HEK293 (cell line): Measurements from ENCODE around the gene TMEM91.

Source experiments
- CTCF ChIA-PET: fragments of 350-600 bp; formaldehyde crosslinking; extraction: SDS; loops from one replicate; lab custom pipeline; 2021; ENCODE audit warnings: antibody characterized with exemption; lab: Yijun Ruan, JAX
- POLR2A ChIA-PET: fragments of 300-600 bp; formaldehyde crosslinking; extraction: SDS; loops from one replicate; lab custom pipeline; 2020; ENCODE audit warnings: antibody characterized with exemption, inconsistent platforms; lab: Yijun Ruan, JAX
- H3K27ac ChIP-seq: fragments of 200-500 bp; sonication (Bioruptor generic); 2 replicates; pipeline ENCODE4 v1.5.1; 2014; ENCODE audit warnings: low read depth, low read length, control low read depth, inconsistent platforms; ENCODE audit errors: extremely low read depth
- H3K36me3 ChIP-seq, 2 experiments: fragments of 200-500 bp in 1 of 2; sonication (Bioruptor generic) in 1 of 2; 1 replicate in 1 of 2; 2 replicates in 1 of 2; pipeline ENCODE4 v1.5.1; 2014 to 2017; ENCODE audit warnings: inconsistent platforms in 2 of 2, low read length in 2 of 2; ENCODE audit not compliant: control insufficient read depth in 2 of 2, insufficient read depth in 1 of 2
- H3K4me1 ChIP-seq: fragments of 200-500 bp; sonication (Bioruptor generic); 2 replicates; pipeline ENCODE4 v1.5.1; 2014; ENCODE audit warnings: mild to moderate bottlenecking, low read length, inconsistent platforms; ENCODE audit not compliant: control insufficient read depth, insufficient read depth
- H3K4me3 ChIP-seq: 2 replicates; pipeline ENCODE4 v1.5.1; 2011; ENCODE audit warnings: low read depth, mild to moderate bottlenecking, control low read depth, low read length, moderate library complexity
- H3K9me3 ChIP-seq: fragments of 200-500 bp; sonication (Bioruptor generic); 2 replicates; pipeline ENCODE4 v1.5.1; 2014; ENCODE audit warnings: low read depth, low read length, inconsistent platforms; ENCODE audit not compliant: control insufficient read depth, insufficient read depth
- BCL11B ChIP-seq: fragments of 450-650 bp; formaldehyde crosslinking; IDR thresholded peaks from 2 replicates; pipeline ENCODE4 v1.5.1; 2016; ENCODE audit warnings: low read depth, missing biosample characterization, missing genetic modification characterization
- PRDM1 ChIP-seq: fragments of 450-650 bp; formaldehyde crosslinking; IDR thresholded peaks from 2 replicates; pipeline ENCODE4; 2016; ENCODE audit warnings: missing biosample characterization, missing genetic modification characterization
- PRDM2 ChIP-seq: fragments of 450-650 bp; formaldehyde crosslinking; IDR thresholded peaks from 2 replicates; pipeline ENCODE4 v1.5.1; 2016; ENCODE audit warnings: missing biosample characterization, missing genetic modification characterization, borderline replicate concordance
- SCRT1 ChIP-seq: fragments of 450-650 bp; formaldehyde crosslinking; IDR thresholded peaks from 2 replicates; pipeline ENCODE4 v1.5.1; 2016; ENCODE audit warnings: missing biosample characterization, missing genetic modification characterization, borderline replicate concordance
- SCRT2 ChIP-seq: fragments of 450-650 bp; formaldehyde crosslinking; IDR thresholded peaks from 2 replicates; pipeline ENCODE4 v1.5.1; 2016; ENCODE audit warnings: missing biosample characterization, missing genetic modification characterization
- SP3 ChIP-seq: fragments of 450-650 bp; formaldehyde crosslinking; IDR thresholded peaks from 2 replicates; pipeline ENCODE4 v1.5.1; 2016; ENCODE audit warnings: missing biosample characterization, missing genetic modification characterization
- ZBTB11 ChIP-seq: fragments of 450-650 bp; formaldehyde crosslinking; conservative IDR thresholded peaks from 2 replicates; pipeline ENCODE4 v1.5.1; 2016; ENCODE audit warnings: low read depth, missing biosample characterization, missing genetic modification characterization
- ZEB2 ChIP-seq: fragments of 450-650 bp; formaldehyde crosslinking; IDR thresholded peaks from 2 replicates; pipeline ENCODE4 v1.5.1; 2016; ENCODE audit warnings: missing biosample characterization, missing genetic modification characterization
- ZIC2 ChIP-seq: fragments of 450-650 bp; formaldehyde crosslinking; IDR thresholded peaks from 2 replicates; pipeline ENCODE4 v1.5.1; 2016; ENCODE audit warnings: missing biosample characterization, missing genetic modification characterization
- ZNF112 ChIP-seq: fragments of 450-650 bp; formaldehyde crosslinking; IDR thresholded peaks from 2 replicates; pipeline ENCODE4 v1.5.0; 2017; ENCODE audit warnings: missing biosample characterization, missing genetic modification characterization
- ZNF155 ChIP-seq: fragments of 450-650 bp; formaldehyde crosslinking; IDR thresholded peaks from 2 replicates; pipeline ENCODE4 v1.5.1; 2016; ENCODE audit warnings: missing biosample characterization, missing genetic modification characterization
- ZNF610 ChIP-seq: fragments of 450-650 bp; formaldehyde crosslinking; IDR thresholded peaks from 2 replicates; pipeline ENCODE4 v1.5.1; 2016; ENCODE audit warnings: missing biosample characterization, missing genetic modification characterization, borderline replicate concordance
- ZNF776 ChIP-seq: fragments of 450-650 bp; formaldehyde crosslinking; IDR thresholded peaks from 2 replicates; pipeline ENCODE4 v1.5.0; 2017; ENCODE audit warnings: missing biosample characterization, missing genetic modification characterization, borderline replicate concordance
- ZNF785 ChIP-seq: fragments of 450-650 bp; formaldehyde crosslinking; IDR thresholded peaks from 2 replicates; pipeline ENCODE4 v1.5.1; 2016; ENCODE audit warnings: missing biosample characterization, missing genetic modification characterization
- ZSCAN23 ChIP-seq: fragments of 450-650 bp; formaldehyde crosslinking; IDR thresholded peaks from 2 replicates; pipeline ENCODE4 v1.5.1; 2016; ENCODE audit warnings: missing biosample characterization, missing genetic modification characterization
- TF ChIP-seq, protein P1 (sequence below): fragments of 450-650 bp; formaldehyde crosslinking; IDR thresholded peaks from 2 replicates; pipeline ENCODE4 v1.5.1; 2017; ENCODE audit warnings: missing biosample characterization, missing genetic modification characterization
- TF ChIP-seq, protein P2 (sequence below): fragments of 450-650 bp; formaldehyde crosslinking; IDR thresholded peaks from 2 replicates; pipeline ENCODE4 v1.5.1; 2017; ENCODE audit warnings: missing biosample characterization, missing genetic modification characterization
- TF ChIP-seq, protein P3 (sequence below): fragments of 450-650 bp; formaldehyde crosslinking; IDR thresholded peaks from 2 replicates; pipeline ENCODE4 v1.5.1; 2016; ENCODE audit warnings: missing biosample characterization, missing genetic modification characterization

TMEM91 gene

GRCh38 chr19:41328157-41328841 is 48.0 kb upstream of the TMEM91 start (continued):
- TF ChIP-seq PRDM2 (no peak), SP3 (no peak), BCL11B (tag by site-specific recombination) (no peak)

- Histone ChIP-seq H3K36me3 (peaks cover 18 to 43% of the 10 kb centered on the region in 2 experiments; a peak in 2 of 3 replicates), H3K27ac (0 out of 2 replicates have a peak overlapping the region, but pooled peaks have one; percentile 30), H3K4me3 (no peak overlapping the region), H3K4me1 (peaks cover 12% of the 10 kb centered on the region), H3K9me3 (no peaks in the 10 kb centered on the region)
- POLR2A ChIA-PET = interaction anchor here (1.0 to 1.2 kb wide), 3 partner anchors 10 to 35 kb away, joined by 3 to 6 read pairs (median 4); no protein-coding TSS in a partner anchor
- CTCF ChIA-PET = interaction anchor here (1.2 kb wide), 1 partner anchor 235 kb away, joined by 6 read pairs; no protein-coding TSS in a partner anchor
- peak; percentile 91 for TF ChIP-seq SCRT1 (tag by site-specific recombination)
- no peak for TF ChIP-seq ZNF155 (tag by site-specific recombination)
- peak; percentile 85 for TF ChIP-seq PRDM1 (tag by site-specific recombination)
- TF ChIP-seq ZBTB11 (tag by site-specific recombination) = no peak
- TF ChIP-seq ZIC2 (tag by site-specific recombination) = no peak
- TF ChIP-seq ZEB2 (tag by site-specific recombination) = no peak
- TF ChIP-seq ZNF776 = no peak
- TF ChIP-seq ZNF610 (tag by site-specific recombination) = no peak
- TF ChIP-seq, protein P1, sequence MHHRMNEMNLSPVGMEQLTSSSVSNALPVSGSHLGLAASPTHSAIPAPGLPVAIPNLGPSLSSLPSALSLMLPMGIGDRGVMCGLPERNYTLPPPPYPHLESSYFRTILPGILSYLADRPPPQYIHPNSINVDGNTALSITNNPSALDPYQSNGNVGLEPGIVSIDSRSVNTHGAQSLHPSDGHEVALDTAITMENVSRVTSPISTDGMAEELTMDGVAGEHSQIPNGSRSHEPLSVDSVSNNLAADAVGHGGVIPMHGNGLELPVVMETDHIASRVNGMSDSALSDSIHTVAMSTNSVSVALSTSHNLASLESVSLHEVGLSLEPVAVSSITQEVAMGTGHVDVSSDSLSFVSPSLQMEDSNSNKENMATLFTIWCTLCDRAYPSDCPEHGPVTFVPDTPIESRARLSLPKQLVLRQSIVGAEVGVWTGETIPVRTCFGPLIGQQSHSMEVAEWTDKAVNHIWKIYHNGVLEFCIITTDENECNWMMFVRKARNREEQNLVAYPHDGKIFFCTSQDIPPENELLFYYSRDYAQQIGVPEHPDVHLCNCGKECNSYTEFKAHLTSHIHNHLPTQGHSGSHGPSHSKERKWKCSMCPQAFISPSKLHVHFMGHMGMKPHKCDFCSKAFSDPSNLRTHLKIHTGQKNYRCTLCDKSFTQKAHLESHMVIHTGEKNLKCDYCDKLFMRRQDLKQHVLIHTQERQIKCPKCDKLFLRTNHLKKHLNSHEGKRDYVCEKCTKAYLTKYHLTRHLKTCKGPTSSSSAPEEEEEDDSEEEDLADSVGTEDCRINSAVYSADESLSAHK = no peak
- TF ChIP-seq, protein P2, sequence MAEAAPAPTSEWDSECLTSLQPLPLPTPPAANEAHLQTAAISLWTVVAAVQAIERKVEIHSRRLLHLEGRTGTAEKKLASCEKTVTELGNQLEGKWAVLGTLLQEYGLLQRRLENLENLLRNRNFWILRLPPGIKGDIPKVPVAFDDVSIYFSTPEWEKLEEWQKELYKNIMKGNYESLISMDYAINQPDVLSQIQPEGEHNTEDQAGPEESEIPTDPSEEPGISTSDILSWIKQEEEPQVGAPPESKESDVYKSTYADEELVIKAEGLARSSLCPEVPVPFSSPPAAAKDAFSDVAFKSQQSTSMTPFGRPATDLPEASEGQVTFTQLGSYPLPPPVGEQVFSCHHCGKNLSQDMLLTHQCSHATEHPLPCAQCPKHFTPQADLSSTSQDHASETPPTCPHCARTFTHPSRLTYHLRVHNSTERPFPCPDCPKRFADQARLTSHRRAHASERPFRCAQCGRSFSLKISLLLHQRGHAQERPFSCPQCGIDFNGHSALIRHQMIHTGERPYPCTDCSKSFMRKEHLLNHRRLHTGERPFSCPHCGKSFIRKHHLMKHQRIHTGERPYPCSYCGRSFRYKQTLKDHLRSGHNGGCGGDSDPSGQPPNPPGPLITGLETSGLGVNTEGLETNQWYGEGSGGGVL (tag by site-specific recombination) = no peak
- no peak for TF ChIP-seq ZNF112
- TF ChIP-seq, protein P3, sequence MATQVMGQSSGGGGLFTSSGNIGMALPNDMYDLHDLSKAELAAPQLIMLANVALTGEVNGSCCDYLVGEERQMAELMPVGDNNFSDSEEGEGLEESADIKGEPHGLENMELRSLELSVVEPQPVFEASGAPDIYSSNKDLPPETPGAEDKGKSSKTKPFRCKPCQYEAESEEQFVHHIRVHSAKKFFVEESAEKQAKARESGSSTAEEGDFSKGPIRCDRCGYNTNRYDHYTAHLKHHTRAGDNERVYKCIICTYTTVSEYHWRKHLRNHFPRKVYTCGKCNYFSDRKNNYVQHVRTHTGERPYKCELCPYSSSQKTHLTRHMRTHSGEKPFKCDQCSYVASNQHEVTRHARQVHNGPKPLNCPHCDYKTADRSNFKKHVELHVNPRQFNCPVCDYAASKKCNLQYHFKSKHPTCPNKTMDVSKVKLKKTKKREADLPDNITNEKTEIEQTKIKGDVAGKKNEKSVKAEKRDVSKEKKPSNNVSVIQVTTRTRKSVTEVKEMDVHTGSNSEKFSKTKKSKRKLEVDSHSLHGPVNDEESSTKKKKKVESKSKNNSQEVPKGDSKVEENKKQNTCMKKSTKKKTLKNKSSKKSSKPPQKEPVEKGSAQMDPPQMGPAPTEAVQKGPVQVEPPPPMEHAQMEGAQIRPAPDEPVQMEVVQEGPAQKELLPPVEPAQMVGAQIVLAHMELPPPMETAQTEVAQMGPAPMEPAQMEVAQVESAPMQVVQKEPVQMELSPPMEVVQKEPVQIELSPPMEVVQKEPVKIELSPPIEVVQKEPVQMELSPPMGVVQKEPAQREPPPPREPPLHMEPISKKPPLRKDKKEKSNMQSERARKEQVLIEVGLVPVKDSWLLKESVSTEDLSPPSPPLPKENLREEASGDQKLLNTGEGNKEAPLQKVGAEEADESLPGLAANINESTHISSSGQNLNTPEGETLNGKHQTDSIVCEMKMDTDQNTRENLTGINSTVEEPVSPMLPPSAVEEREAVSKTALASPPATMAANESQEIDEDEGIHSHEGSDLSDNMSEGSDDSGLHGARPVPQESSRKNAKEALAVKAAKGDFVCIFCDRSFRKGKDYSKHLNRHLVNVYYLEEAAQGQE (tag by site-specific recombination) = no peak
- TF ChIP-seq SCRT2 (tag by site-specific recombination) = peak; percentile 89
- no peak for TF ChIP-seq ZSCAN23
- TF ChIP-seq ZNF785 (tag by site-specific recombination) = no peak
Observed at GRCh38 chr19:41328842-41329225, 47.5 kb upstream of the TMEM91 start.
